HepG2 (cell line): Measurements from ENCODE around the gene IVD. TPM values are rescaled to one million over a fixed set of nuclear protein-coding genes. Genes with fewer than 3 reads are reported as not detected.

Experiments
- DR1 ChIP-seq: sonication (generic); formaldehyde crosslinking; IDR thresholded peaks from 2 replicates; pipeline ENCODE4 v1.8.0; 2021; ENCODE audit warnings: mild to moderate bottlenecking, missing genetic modification reagents, inconsistent platforms
- HOXA3 ChIP-seq: sonication (generic); formaldehyde crosslinking; IDR thresholded peaks from 2 replicates; pipeline ENCODE4 v1.5.0; 2020; ENCODE audit warnings: missing genetic modification reagents
- MED8 ChIP-seq: sonication (generic); formaldehyde crosslinking; IDR thresholded peaks from 2 replicates; pipeline ENCODE4 v1.8.1; 2023; ENCODE audit warnings: mild to moderate bottlenecking, missing genetic modification reagents; ENCODE audit not compliant: insufficient replicate concordance
- MYNN ChIP-seq: sonication (generic); formaldehyde crosslinking; IDR thresholded peaks from 2 replicates; pipeline ENCODE4 v1.4.0; 2020; ENCODE audit warnings: mild to moderate bottlenecking, low read depth, missing genetic modification reagents
- NFKBIZ ChIP-seq: IDR thresholded peaks from 2 replicates; pipeline ENCODE4 v1.6.1; 2018; ENCODE audit warnings: missing genetic modification reagents, missing compliant biosample characterization
- SMAD1 ChIP-seq: sonication (generic); formaldehyde crosslinking; IDR thresholded peaks from 2 replicates; pipeline ENCODE4 v1.4.0; 2020; ENCODE audit warnings: missing genetic modification reagents, low read depth, mild to moderate bottlenecking, borderline replicate concordance
- XBP1 ChIP-seq: sonication (generic); formaldehyde crosslinking; IDR thresholded peaks from 2 replicates; pipeline ENCODE4 v1.5.0; 2020; ENCODE audit warnings: missing genetic modification reagents
- ZBTB34 ChIP-seq: sonication (generic); formaldehyde crosslinking; IDR thresholded peaks from 2 replicates; pipeline ENCODE4 v1.8.0; 2022; ENCODE audit warnings: mild to moderate bottlenecking, missing genetic modification reagents
- ZHX1 ChIP-seq: sonication (generic); formaldehyde crosslinking; IDR thresholded peaks from 2 replicates; pipeline ENCODE4 v1.8.1; 2022; ENCODE audit warnings: low read depth, mild to moderate bottlenecking, missing genetic modification reagents
- ZNF335 ChIP-seq: sonication (generic); formaldehyde crosslinking; IDR thresholded peaks from 2 replicates; pipeline ENCODE4 v1.4.0; 2020; ENCODE audit warnings: missing genetic modification reagents
- ZNF646 ChIP-seq: sonication (generic); formaldehyde crosslinking; IDR thresholded peaks from 2 replicates; pipeline ENCODE4 v1.9.0; 2021; ENCODE audit warnings: mild to moderate bottlenecking, missing genetic modification reagents
- ZNF710 ChIP-seq: sonication (generic); formaldehyde crosslinking; IDR thresholded peaks from 2 replicates; pipeline ENCODE4 v1.5.0; 2020; ENCODE audit warnings: mild to moderate bottlenecking, missing genetic modification reagents, borderline replicate concordance
- ZNF766 ChIP-seq: sonication (generic); formaldehyde crosslinking; IDR thresholded peaks from 2 replicates; pipeline ENCODE4 v1.5.0; 2020; ENCODE audit warnings: missing genetic modification reagents, borderline replicate concordance
- ZNF879 ChIP-seq: sonication (generic); formaldehyde crosslinking; IDR thresholded peaks from 2 replicates; pipeline ENCODE4 v1.8.1; 2023; ENCODE audit warnings: missing genetic modification reagents
- polyA plus RNA-seq, 8 experiments: library from polyadenylated mRNA; depleted of rRNA in 3 of 8; stranded (reverse) in 7 of 8; unstranded in 1 of 8; fragments of >200 nt; fragmentation: Illumina TruSeq in 4 of 8; extraction: Trizol in 4 of 8; gene quantifications; 2 replicates each; pipeline versions ENCODE4 v1.2.1 to v1.2.3, GENCODE V29; 2011 to 2016; ENCODE audit warnings: low read depth in 4 of 8, missing spikeins in 1 of 8, mixed read lengths in 1 of 8; ENCODE audit not compliant: insufficient read depth in 1 of 8
- total RNA-seq, 5 experiments: library from RNA; depleted of rRNA; stranded (reverse); fragments of >200 nt; fragmentation: Illumina TruSeq; extraction: Trizol; gene quantifications; 2 replicates each; pipeline ENCODE4 v1.2.3, GENCODE V29; 2016; ENCODE audit warnings: low read depth in 1 of 5

Gene IVD
- total and polyA plus RNA-seq, 2 of the 13 experiments (the other 11 are each of a cell fraction or from before 2014, with no cell fraction given) = 48.0 to 53.9 TPM

DNA sequence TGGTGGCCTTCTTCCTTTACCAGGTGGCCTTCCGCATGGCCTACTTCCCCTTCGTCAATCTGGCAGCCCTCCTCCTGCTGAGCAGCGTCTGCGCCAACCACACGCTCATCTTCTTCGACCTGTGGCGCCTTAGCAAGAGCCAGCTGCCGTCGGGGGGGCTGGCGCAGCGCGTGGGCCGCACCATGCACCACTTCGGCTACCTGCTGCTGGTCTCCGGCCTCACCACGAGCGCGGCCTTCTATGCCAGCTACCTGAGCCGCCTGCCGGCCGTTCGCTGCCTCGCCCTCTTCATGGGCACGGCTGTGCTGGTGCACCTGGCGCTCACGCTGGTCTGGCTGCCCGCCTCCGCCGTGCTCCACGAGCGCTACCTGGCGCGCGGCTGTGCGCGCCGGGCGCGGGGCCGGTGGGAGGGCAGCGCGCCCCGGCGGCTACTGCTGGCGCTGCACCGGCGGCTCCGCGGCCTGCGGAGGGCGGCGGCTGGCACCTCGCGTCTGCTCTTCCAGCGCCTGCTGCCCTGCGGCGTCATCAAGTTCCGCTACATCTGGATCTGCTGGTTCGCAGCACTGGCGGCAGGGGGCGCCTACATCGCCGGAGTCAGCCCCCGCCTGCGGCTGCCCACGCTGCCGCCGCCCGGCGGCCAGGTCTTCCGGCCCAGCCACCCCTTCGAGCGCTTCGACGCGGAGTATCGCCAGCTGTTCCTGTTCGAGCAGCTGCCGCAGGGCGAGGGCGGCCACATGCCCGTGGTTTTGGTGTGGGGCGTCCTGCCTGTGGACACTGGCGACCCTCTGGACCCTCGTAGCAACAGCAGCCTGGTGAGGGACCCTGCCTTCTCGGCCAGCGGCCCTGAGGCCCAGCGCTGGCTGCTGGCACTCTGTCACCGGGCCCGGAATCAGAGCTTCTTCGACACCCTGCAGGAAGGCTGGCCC lies 37.6 kb upstream of the IVD start (continued):
- TF ChIP-seq ZNF646 (CRISPR knock-in tag) (no peak), ZNF710 (CRISPR knock-in tag) (0 out of 2 replicates have a peak, but pooled peaks have one; percentile 32), ZBTB34 (CRISPR knock-in tag) (no peak), ZHX1 (CRISPR knock-in tag) (peak; percentile 81), MYNN (CRISPR knock-in tag) (peak; percentile 86; the same call in 1 of the 2 replicates), XBP1 (CRISPR knock-in tag) (0 out of 2 replicates have a peak, but pooled peaks have one; percentile 36), ZNF879 (CRISPR knock-in tag) (peak; percentile 95), NFKBIZ (CRISPR knock-in tag) (peak; percentile 89; the same call in 1 of the 2 replicates), HOXA3 (peak; percentile 87), ZNF335 (peak; percentile 70; the same call in 1 of the 2 replicates), MED8 (peak; percentile 61), SMAD1 (CRISPR knock-in tag) (no peak), ZNF766 (peak; percentile 98; the same call in 1 of the 2 replicates), DR1 (CRISPR knock-in tag) (peak; percentile 68)
